PC-3 (cell line): ENCODE data around the gene BAHD1. TPM values are rescaled to one million over a fixed set of nuclear protein-coding genes. Genes with fewer than 3 reads are reported as not detected.

Source experiments
- ATAC-seq: fragments of 200-7000 bp; cut with Tn5 transposase; 2 replicates; pipeline ENCODE4 v1.9.1; 2020; ENCODE audit warnings: mild to moderate bottlenecking, moderate library complexity
- BruUV-seq: library from RNA; stranded (reverse); fragments of 400-500 nt; replicated peaks from 2 replicates; lab custom pipeline; 2021; lab: Mats Ljungman, UMichigan
- CTCF ChIA-PET: fragments of 300-600 bp; sonication (Branson Sonifier 250); formaldehyde crosslinking; loops from one replicate; lab custom pipeline; 2022; ENCODE audit warnings: antibody characterized with exemption; lab: Charles Lee
- POLR2A ChIA-PET: fragments of 300-600 bp; sonication (Branson Sonifier 250); formaldehyde crosslinking; loops from one replicate; lab custom pipeline; 2022; ENCODE audit warnings: antibody characterized with exemption; ENCODE audit not compliant: unreplicated experiment; lab: Charles Lee
- DNase-seq: peaks from one replicate; pipeline ENCODE4 v3.0.0-alpha.2; 2015
- H2AFZ ChIP-seq: fragments of 300-600 bp; sonication (generic); 2 replicates; pipeline ENCODE4 v1.6.0; 2016; ENCODE audit warnings: antibody characterized with exemption, low read length
- H3F3A ChIP-seq: fragments of 300-600 bp; sonication (generic); one replicate; pipeline ENCODE4 v1.6.0; 2017; ENCODE audit warnings: antibody characterized with exemption, low read length, control low read depth, mild to moderate bottlenecking; ENCODE audit not compliant: unreplicated experiment
- H3K27ac ChIP-seq: fragments of 300-600 bp; sonication (generic); 2 replicates; pipeline ENCODE4 v1.5.1; 2016; ENCODE audit warnings: mild to moderate bottlenecking, low read length
- H3K27me3 ChIP-seq: fragments of 300-600 bp; sonication (generic); 2 replicates; pipeline ENCODE4 v1.6.1; 2016; ENCODE audit warnings: low read length, mixed read lengths
- H3K36me3 ChIP-seq: fragments of 300-600 bp; sonication (generic); 2 replicates; pipeline ENCODE4 v1.6.1; 2016; ENCODE audit warnings: low read depth, mixed run types, low read length, mixed read lengths
- H3K4me1 ChIP-seq: fragments of 300-600 bp; sonication (generic); 2 replicates; pipeline ENCODE4 v1.5.1; 2016; ENCODE audit warnings: low read length; ENCODE audit not compliant: insufficient read depth
- H3K4me2 ChIP-seq: fragments of 300-600 bp; sonication (generic); 2 replicates; pipeline ENCODE4 v1.6.0; 2016; ENCODE audit warnings: low read length
- H3K4me3 ChIP-seq: fragments of 300-600 bp; sonication (generic); 2 replicates; pipeline ENCODE4 v1.5.1; 2016; ENCODE audit warnings: mild to moderate bottlenecking, low read length, mixed read lengths
- H3K79me2 ChIP-seq: fragments of 300-600 bp; sonication (generic); 2 replicates; pipeline ENCODE4 v1.6.1; 2017; ENCODE audit warnings: low read length, mixed read lengths
- H3K9ac ChIP-seq: fragments of 300-600 bp; sonication (generic); 2 replicates; pipeline ENCODE4 v1.6.0; 2016; ENCODE audit warnings: mild to moderate bottlenecking, low read length
- H3K9me2 ChIP-seq: fragments of 300-600 bp; sonication (generic); replicated peaks from 2 replicates; pipeline ENCODE4 v1.6.1; 2016; ENCODE audit warnings: mixed run types, low read length, mixed read lengths
- H3K9me3 ChIP-seq: fragments of 300-600 bp; sonication (generic); 2 replicates; pipeline ENCODE4 v1.6.1; 2016; ENCODE audit warnings: low read length, mixed read lengths
- H4K20me1 ChIP-seq: fragments of 300-600 bp; sonication (generic); 2 replicates; pipeline ENCODE4 v1.6.1; 2016; ENCODE audit warnings: low read length, mixed read lengths
- CTCF ChIP-seq: fragments of 300-600 bp; sonication (generic); conservative IDR thresholded peaks from 2 replicates; pipeline ENCODE4 v1.5.1; 2017; ENCODE audit warnings: antibody characterized with exemption, low read depth, mild to moderate bottlenecking, low read length
- EZH2 ChIP-seq: fragments of 300-600 bp; sonication (generic); IDR thresholded peaks from one replicate; pipeline ENCODE4 v1.6.1; 2017; ENCODE audit warnings: antibody characterized with exemption, mild to moderate bottlenecking, low read length; ENCODE audit not compliant: unreplicated experiment
- EZH2phosphoT487 ChIP-seq: fragments of 300-600 bp; sonication (generic); IDR thresholded peaks from 2 replicates; pipeline ENCODE4 v1.6.1; 2018; ENCODE audit warnings: mild to moderate bottlenecking, antibody characterized with exemption, low read length, borderline replicate concordance
- intact Hi-C: fragments of 100-400 bp; cut with micrococcal nuclease; formaldehyde crosslinking; loops from 2 replicates; pipeline ENCODE4 v1.9.0; 2023
- total RNA-seq: library from RNA; depleted of rRNA; stranded (reverse); fragments of >200 nt; gene quantifications from 2 replicates; pipeline ENCODE4 v1.2.3, GENCODE V29; 2014

Gene BAHD1
- total RNA-seq, 1 experiment from 2014 or later, result 18.8 TPM

GRCh38 chr15:40506964-40507571 is 66.3 kb downstream of the BAHD1 start:
- H3K9me3 ChIP-seq, result no peaks in the 10 kb centered on the region
- H3K36me3 ChIP-seq, result no peaks in the 10 kb centered on the region
- TF ChIP-seq EZH2 (no peak), CTCF (peak; percentile 77)
- peak; percentile 87 for DNase-seq
- H2AFZ ChIP-seq, result peak overlapping the region; percentile 95
- no TSS peak for BruUV-seq
- peak overlapping the region; percentile 23; the same call in 1 of the 2 replicates for H3K9ac ChIP-seq
- no peaks in the 10 kb centered on the region for H3K79me2 ChIP-seq
- ChIA-PET CTCF (interaction anchor here (0.9 to 1.3 kb wide), 3 partner anchors 36 to 67 kb away, joined by 3 read pairs; partner anchors contain the start of gene BAHD1), POLR2A (interaction anchor here (0.6 kb wide), 1 partner anchor 1110 kb away, joined by 3 read pairs; no protein-coding TSS in a partner anchor)
- peaks cover 13% of the 10 kb centered on the region for H3K4me1 ChIP-seq
- no peaks in the 10 kb centered on the region for H3F3A ChIP-seq
- H3K4me3 ChIP-seq, result peak overlapping the region; percentile 59
- H4K20me1 ChIP-seq, result no peaks in the 10 kb centered on the region
- H3K27ac ChIP-seq, result no peak overlapping the region
- no peaks in the 10 kb centered on the region for H3K9me2 ChIP-seq
- intact Hi-C loops, result loop anchor here (2.0 to 10.0 kb wide), 2 partner anchors 36 to 162 kb away; partner anchors contain the start of genes CCDC9B and CHST14
- peak overlapping the region; percentile 84 for H3K4me2 ChIP-seq
- no peaks in the 10 kb centered on the region for H3K27me3 ChIP-seq
- ATAC-seq, result peak; percentile 91

- ChIA-PET CTCF (no interaction called here), POLR2A (no interaction called here)
- Histone ChIP-seq H3K79me2 (no peaks in the 10 kb centered on the region), H3K27ac (no peak overlapping the region), H3K4me2 (no peak overlapping the region), H3K4me1 (peaks cover 14% of the 10 kb centered on the region), H3K9me2 (no peaks in the 10 kb centered on the region), H3K4me3 (no peak overlapping the region), H3K27me3 (no peaks in the 10 kb centered on the region), H4K20me1 (no peaks in the 10 kb centered on the region), H3F3A (no peaks in the 10 kb centered on the region), H3K36me3 (no peaks in the 10 kb centered on the region), H3K9me3 (no peaks in the 10 kb centered on the region), H2AFZ (no peak overlapping the region), H3K9ac (no peak overlapping the region)
- intact Hi-C loops, result loop anchor here (10.0 kb wide), 1 partner anchor 163 kb away; the partner anchor contains the start of gene CCDC9B
- no peak for DNase-seq
- no peak for ATAC-seq
- TF ChIP-seq EZH2 (no peak), CTCF (no peak), EZH2phosphoT487 (no peak)
- no TSS peak for BruUV-seq
Observed at GRCh38 chr15:40508216-40508615, 67.5 kb downstream of the BAHD1 start.

- Histone ChIP-seq H3K9ac (no peak overlapping the region), H3K9me3 (no peaks in the 10 kb centered on the region), H3K4me3 (no peak overlapping the region), H2AFZ (no peak overlapping the region), H3K27me3 (no peaks in the 10 kb centered on the region), H3K4me1 (peaks cover 14% of the 10 kb centered on the region), H3K9me2 (no peaks in the 10 kb centered on the region), H3K27ac (no peak overlapping the region), H3K4me2 (no peak overlapping the region), H3K79me2 (no peaks in the 10 kb centered on the region), H3K36me3 (no peaks in the 10 kb centered on the region), H3F3A (no peaks in the 10 kb centered on the region), H4K20me1 (no peaks in the 10 kb centered on the region)
- ChIA-PET CTCF (interaction anchor here (0.6 kb wide), 1 partner anchor 9 kb away, joined by 4 read pairs; no protein-coding TSS in a partner anchor), POLR2A (no interaction called here)
- intact Hi-C loops, result loop anchor here (10.0 kb wide), 1 partner anchor 165 kb away; no protein-coding TSS in a partner anchor
- no TSS peak for BruUV-seq
- no peak for DNase-seq
- TF ChIP-seq EZH2, result no peak
- TF ChIP-seq EZH2phosphoT487, result no peak
- no peak for TF ChIP-seq CTCF
- no peak for ATAC-seq
Observed at GRCh38 chr15:40510201-40510600, 69.4 kb downstream of the BAHD1 start.
